Hepatocyte (in vitro differentiated cells): ENCODE data around the gene RASA3. TPM values are rescaled to one million over a fixed set of nuclear protein-coding genes. Genes with fewer than 3 reads are reported as not detected.

Source experiments
- DNase-seq: peaks from one replicate; pipeline ENCODE4 v3.0.0-alpha.2; 2016; ENCODE audit warnings: low spot score
- H2AFZ ChIP-seq: fragments of 200-600 bp; sonication (generic); 2 replicates; pipeline ENCODE4 v1.6.0; 2016; ENCODE audit warnings: antibody characterized with exemption, mild to moderate bottlenecking
- H3K27ac ChIP-seq: fragments of 200-600 bp; sonication (generic); 2 replicates; pipeline ENCODE4 v1.5.1; 2016; ENCODE audit warnings: mild to moderate bottlenecking
- H3K27me3 ChIP-seq: fragments of 200-600 bp; sonication (generic); 2 replicates; pipeline ENCODE4 v1.6.1; 2016
- H3K36me3 ChIP-seq: fragments of 200-600 bp; sonication (generic); replicated peaks from 2 replicates; pipeline ENCODE4 v1.5.1; 2016; ENCODE audit warnings: low read depth; ENCODE audit not compliant: insufficient read depth
- H3K4me1 ChIP-seq: fragments of 200-600 bp; sonication (generic); 2 replicates; pipeline ENCODE4 v1.5.1; 2016; ENCODE audit warnings: mild to moderate bottlenecking, moderate library complexity; ENCODE audit not compliant: insufficient read depth
- H3K4me2 ChIP-seq: fragments of 200-600 bp; sonication (generic); 2 replicates; pipeline ENCODE4 v1.6.0; 2016
- H3K4me3 ChIP-seq: fragments of 200-600 bp; sonication (generic); 2 replicates; pipeline ENCODE4 v1.5.1; 2016; ENCODE audit warnings: mild to moderate bottlenecking
- H3K79me2 ChIP-seq: fragments of 200-600 bp; sonication (generic); 2 replicates; pipeline ENCODE4 v1.6.0; 2017; ENCODE audit warnings: mild to moderate bottlenecking
- H3K9me2 ChIP-seq: fragments of 200-600 bp; sonication (generic); replicated peaks from 2 replicates; pipeline ENCODE4 v1.6.0; 2017; ENCODE audit warnings: mild to moderate bottlenecking; ENCODE audit not compliant: insufficient read depth
- H3K9me3 ChIP-seq: fragments of 200-600 bp; sonication (generic); 2 replicates; pipeline ENCODE4 v1.5.1; 2016; ENCODE audit warnings: low read depth, mild to moderate bottlenecking
- H4K20me1 ChIP-seq: fragments of 200-600 bp; sonication (generic); 2 replicates; pipeline ENCODE4 v1.6.0; 2016; ENCODE audit warnings: mild to moderate bottlenecking; ENCODE audit not compliant: insufficient read depth, poor library complexity, severe bottlenecking
- EZH2 ChIP-seq: fragments of 200-600 bp; sonication (generic); IDR thresholded peaks from 2 replicates; pipeline ENCODE4 v1.6.1; 2016; ENCODE audit warnings: antibody characterized with exemption, mild to moderate bottlenecking, borderline replicate concordance
- EZH2phosphoT487 ChIP-seq: fragments of 200-600 bp; sonication (generic); IDR thresholded peaks from one replicate; pipeline ENCODE4 v1.6.1; 2018; ENCODE audit warnings: antibody characterized with exemption, mild to moderate bottlenecking, low read depth, moderate library complexity; ENCODE audit not compliant: unreplicated experiment, severe bottlenecking
- WGBS: methylation state at CpG from one replicate; pipeline ENCODE4 v1.1.6; 2016; ENCODE audit warnings: low lambda C conversion rate; ENCODE audit errors: missing lambda C conversion rate; 5-methylcytosine and 5-hydroxymethylcytosine counted together
- polyA plus RNA-seq: library from polyadenylated mRNA; unstranded; fragments of >200 nt; fragmentation: Nextera tagmentation; extraction: Ambion mirVana; gene quantifications from 2 replicates; pipeline ENCODE4 v1.2.1, GENCODE V29; 2016
- total RNA-seq: library from RNA; depleted of rRNA; stranded (reverse); fragments of >200 nt; gene quantifications from 2 replicates; pipeline ENCODE4 v1.2.3, GENCODE V29; 2014
- TF ChIP-seq, protein P1 (sequence below): fragments of 200-600 bp; sonication (generic); IDR thresholded peaks from 2 replicates; pipeline ENCODE4 v1.5.1; 2016; ENCODE audit warnings: antibody characterized with exemption, mild to moderate bottlenecking; ENCODE audit not compliant: poor library complexity

Gene RASA3
- total and polyA plus RNA-seq, 2 experiments from 2014 or later = 5.6 to 6.1 TPM

DNA sequence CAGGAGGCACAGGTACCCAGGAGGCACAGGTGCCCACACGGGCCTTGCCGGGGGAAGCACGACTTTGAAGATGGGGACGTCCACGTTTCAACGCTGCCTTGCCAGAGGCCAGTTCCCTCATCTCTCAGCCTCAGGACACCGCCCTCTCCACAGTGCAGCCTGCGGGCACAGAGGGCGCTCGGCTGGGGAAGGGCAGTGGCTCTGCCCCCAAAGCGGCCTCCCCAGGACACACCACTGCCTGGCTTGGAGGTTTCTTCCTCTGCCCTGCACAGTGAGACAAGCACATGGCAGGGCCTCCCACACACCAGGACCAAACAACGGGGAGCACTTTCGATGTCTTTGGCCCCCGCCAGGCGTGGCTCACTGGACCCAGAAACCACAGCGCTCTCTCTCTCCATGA, 73.0 kb downstream of the RASA3 start:
- no peaks in the 10 kb centered on the region for H4K20me1 ChIP-seq
- no peak overlapping the region for H3K27ac ChIP-seq
- H3K9me3 ChIP-seq = no peaks in the 10 kb centered on the region

DNA sequence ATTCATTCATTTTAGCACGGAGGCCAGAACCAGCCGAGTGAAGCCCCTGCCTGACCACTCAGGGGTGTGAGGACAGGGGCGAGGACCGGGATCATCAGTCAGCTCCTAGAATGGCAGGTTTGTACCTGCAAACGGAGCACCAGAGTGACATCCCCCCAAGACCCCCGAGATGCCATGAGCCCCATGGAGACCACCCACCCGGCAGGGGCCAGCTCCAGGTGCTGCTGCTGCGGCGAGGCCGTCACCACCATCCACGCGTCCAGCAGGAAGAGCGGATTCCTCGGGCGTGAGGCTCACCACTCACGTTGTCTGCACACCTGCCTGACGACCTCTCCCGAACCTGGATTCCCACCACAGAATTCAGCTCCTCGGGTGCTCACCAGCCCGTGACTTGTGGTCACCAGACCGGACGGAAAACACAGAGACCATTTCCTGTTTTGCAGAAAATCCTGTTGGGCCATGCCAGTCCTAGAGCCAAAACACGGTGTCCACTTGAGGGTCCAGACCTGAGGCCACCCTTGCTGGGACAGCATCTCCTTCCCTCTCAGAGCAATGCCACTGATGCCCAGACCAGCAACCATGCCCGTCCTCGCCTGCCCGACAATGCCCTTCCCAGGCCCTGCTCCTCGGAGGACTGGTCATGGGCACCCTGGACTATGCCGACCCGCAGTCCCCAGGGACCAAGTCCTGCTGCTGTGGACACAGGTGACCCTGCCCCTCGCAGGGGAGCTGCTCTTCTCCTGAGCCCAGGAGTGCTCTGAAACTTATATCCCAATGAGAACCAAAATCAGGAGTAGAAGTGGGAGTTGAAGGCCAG, 74.2 kb downstream of the RASA3 start:
- H3K4me1 ChIP-seq = no peaks in the 10 kb centered on the region

More for the DNA sequence above, 73.0 kb downstream of the RASA3 start:
- H3K36me3 ChIP-seq = no peaks in the 10 kb centered on the region
- no peaks in the 10 kb centered on the region for H3K79me2 ChIP-seq
- H2AFZ ChIP-seq = no peak overlapping the region
- peaks cover 10% of the 10 kb centered on the region for H3K4me1 ChIP-seq
- H3K4me2 ChIP-seq = no peak overlapping the region
- no peak overlapping the region for H3K4me3 ChIP-seq
- no peaks in the 10 kb centered on the region for H3K9me2 ChIP-seq
- TF ChIP-seq, protein P1, sequence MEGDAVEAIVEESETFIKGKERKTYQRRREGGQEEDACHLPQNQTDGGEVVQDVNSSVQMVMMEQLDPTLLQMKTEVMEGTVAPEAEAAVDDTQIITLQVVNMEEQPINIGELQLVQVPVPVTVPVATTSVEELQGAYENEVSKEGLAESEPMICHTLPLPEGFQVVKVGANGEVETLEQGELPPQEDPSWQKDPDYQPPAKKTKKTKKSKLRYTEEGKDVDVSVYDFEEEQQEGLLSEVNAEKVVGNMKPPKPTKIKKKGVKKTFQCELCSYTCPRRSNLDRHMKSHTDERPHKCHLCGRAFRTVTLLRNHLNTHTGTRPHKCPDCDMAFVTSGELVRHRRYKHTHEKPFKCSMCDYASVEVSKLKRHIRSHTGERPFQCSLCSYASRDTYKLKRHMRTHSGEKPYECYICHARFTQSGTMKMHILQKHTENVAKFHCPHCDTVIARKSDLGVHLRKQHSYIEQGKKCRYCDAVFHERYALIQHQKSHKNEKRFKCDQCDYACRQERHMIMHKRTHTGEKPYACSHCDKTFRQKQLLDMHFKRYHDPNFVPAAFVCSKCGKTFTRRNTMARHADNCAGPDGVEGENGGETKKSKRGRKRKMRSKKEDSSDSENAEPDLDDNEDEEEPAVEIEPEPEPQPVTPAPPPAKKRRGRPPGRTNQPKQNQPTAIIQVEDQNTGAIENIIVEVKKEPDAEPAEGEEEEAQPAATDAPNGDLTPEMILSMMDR = no peak
- no peak for TF ChIP-seq EZH2phosphoT487
- no peak for TF ChIP-seq EZH2
- DNase-seq = no peak
- no peaks in the 10 kb centered on the region for H3K27me3 ChIP-seq
- 94% methylated on average over 16 of the region's 16 CpGs for WGBS

GRCh38 chr13:114057166-114058050, 75.0 kb downstream of the RASA3 start:
- Histone ChIP-seq H3K4me2 (no peak overlapping the region), H2AFZ (no peak overlapping the region), H4K20me1 (no peaks in the 10 kb centered on the region), H3K9me2 (no peaks in the 10 kb centered on the region), H3K36me3 (no peaks in the 10 kb centered on the region), H3K9me3 (no peaks in the 10 kb centered on the region), H3K4me3 (no peak overlapping the region), H3K27ac (no peak overlapping the region), H3K4me1 (no peaks in the 10 kb centered on the region), H3K27me3 (no peaks in the 10 kb centered on the region), H3K79me2 (peaks cover 2% of the 10 kb centered on the region)
- TF ChIP-seq EZH2 = no peak
- TF ChIP-seq EZH2phosphoT487 = no peak
- TF ChIP-seq, protein P1 = no peak
- 83% methylated on average over 23 of the region's 23 CpGs for WGBS
- DNase-seq = no peak

More for the DNA sequence above, 74.2 kb downstream of the RASA3 start:
- Histone ChIP-seq H3K4me3 (no peak overlapping the region), H3K36me3 (no peaks in the 10 kb centered on the region), H4K20me1 (no peaks in the 10 kb centered on the region), H3K79me2 (peaks cover 2% of the 10 kb centered on the region), H3K9me2 (no peaks in the 10 kb centered on the region), H3K4me2 (no peak overlapping the region), H2AFZ (no peak overlapping the region), H3K27me3 (no peaks in the 10 kb centered on the region), H3K9me3 (no peaks in the 10 kb centered on the region), H3K27ac (no peak overlapping the region)
- TF ChIP-seq, protein P1 = no peak
- TF ChIP-seq EZH2 (no peak), EZH2phosphoT487 (no peak)
- WGBS = 94% methylated on average over 27 of the region's 30 CpGs
- DNase-seq = no peak
